GM19468 (cell line): ENCODE data around the gene FGF19.
A peak's percentile ranks its signal among the peaks of the same experiment; 100 is the strongest.

Experiments
- ATAC-seq: cut with Tn5 transposase; IDR thresholded peaks from one replicate; pipeline ENCODE4 v1.9.1; 2021; ENCODE audit warnings: mild to moderate bottlenecking, moderate library complexity, moderate number of reproducible peaks; ENCODE audit not compliant: unreplicated experiment; ENCODE audit errors: extremely low read depth

The FGF19 gene

GRCh38 chr11:69674886-69675714 lies 28.7 kb downstream of the FGF19 start, which contains the start of gene LTO1:
LTO1 (minus strand) TSS chr11:69675353; CDS start chr11:69675239, 114 bp downstream.
- ATAC-seq, result peak; percentile 54

- ATAC-seq, result no peak
Observed at GRCh38 chr11:69674267-69674885, 29.4 kb downstream of the FGF19 start.

GRCh38 chr11:69671734-69672465 lies 31.9 kb downstream of the FGF19 start:
- no peak for ATAC-seq

GRCh38 chr11:69670158-69670845 lies 33.5 kb downstream of the FGF19 start:
- no peak for ATAC-seq

- ATAC-seq, result no peak
Observed at GRCh38 chr11:69669486-69669885, 34.3 kb downstream of the FGF19 start.

- ATAC-seq, result no peak
Observed at GRCh38 chr11:69667619-69668604, 35.9 kb downstream of the FGF19 start.

GRCh38 chr11:69666752-69667536 lies 36.9 kb downstream of the FGF19 start:
- no peak for ATAC-seq

GRCh38 chr11:69666261-69666660 lies 37.6 kb downstream of the FGF19 start:
- no peak for ATAC-seq

GRCh38 chr11:69665669-69666068 lies 38.2 kb downstream of the FGF19 start:
- no peak for ATAC-seq

- no peak for ATAC-seq
Observed at GRCh38 chr11:69664901-69665300, 38.9 kb downstream of the FGF19 start.

- no peak for ATAC-seq
Observed at GRCh38 chr11:69664103-69664775, 39.6 kb downstream of the FGF19 start.

GRCh38 chr11:69663326-69663725 lies 40.5 kb downstream of the FGF19 start:
- no peak for ATAC-seq

- ATAC-seq, result no peak
Observed at GRCh38 chr11:69662806-69663205, 41.0 kb downstream of the FGF19 start.

GRCh38 chr11:69662021-69662698 lies 41.7 kb downstream of the FGF19 start:
- ATAC-seq, result no peak

- ATAC-seq, result no peak
Observed at GRCh38 chr11:69661413-69661715, 42.5 kb downstream of the FGF19 start.

- no peak for ATAC-seq
Observed at GRCh38 chr11:69660001-69660500, 43.8 kb downstream of the FGF19 start.

- no peak for ATAC-seq
Observed at GRCh38 chr11:69659591-69659990, 44.2 kb downstream of the FGF19 start.
